Myocyte (in vitro differentiated cells): Measurements from ENCODE around the gene PTPRN2. TPM values are rescaled to one million over a fixed set of nuclear protein-coding genes. Genes with fewer than 3 reads are reported as not detected.

Source experiments
- DNase-seq: peaks from one replicate; pipeline ENCODE4 v3.0.0-alpha.2; 2012; ENCODE audit warnings: low read depth
- total RNA-seq: library from RNA; depleted of rRNA; stranded (reverse); fragments of >200 nt; gene quantifications from 2 replicates; pipeline ENCODE4 v1.2.3, GENCODE V29; 2014

Gene PTPRN2
- total RNA-seq, 1 donor from 2014 or later = 0.24 TPM

DNA sequence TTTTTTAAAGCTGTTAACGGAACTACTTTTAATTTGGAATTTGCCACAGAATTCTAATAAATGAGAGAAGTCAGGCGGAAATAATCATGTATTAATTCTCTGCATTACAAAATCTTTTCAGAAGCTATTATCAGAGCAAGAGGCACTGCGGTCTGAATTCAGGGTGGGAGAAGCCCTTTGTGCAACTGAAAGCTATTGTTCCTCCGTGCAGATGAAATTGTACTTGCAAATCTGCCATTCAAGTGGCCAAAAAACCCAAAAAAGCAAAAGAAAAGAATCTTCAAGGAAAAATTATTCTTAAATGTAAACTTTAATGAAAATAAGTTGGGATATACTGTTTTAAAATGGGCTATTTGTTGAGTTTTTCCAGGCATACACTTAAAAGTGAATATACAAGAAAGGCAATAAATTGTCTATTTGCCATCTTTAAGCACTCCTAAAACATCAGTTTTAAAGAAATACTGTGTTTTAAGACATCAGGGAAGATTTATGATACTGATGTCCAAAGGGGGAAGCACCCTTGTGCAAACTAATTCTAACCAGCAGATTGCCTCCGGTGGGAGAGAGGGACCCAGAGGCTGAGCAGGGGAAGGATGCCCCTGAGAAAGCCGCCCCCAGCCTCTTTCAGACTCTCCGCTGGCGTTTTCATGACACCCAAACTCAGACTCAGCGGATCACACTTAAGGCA, 899.6 kb downstream of the PTPRN2 start:
- DNase-seq = no peak

DNA sequence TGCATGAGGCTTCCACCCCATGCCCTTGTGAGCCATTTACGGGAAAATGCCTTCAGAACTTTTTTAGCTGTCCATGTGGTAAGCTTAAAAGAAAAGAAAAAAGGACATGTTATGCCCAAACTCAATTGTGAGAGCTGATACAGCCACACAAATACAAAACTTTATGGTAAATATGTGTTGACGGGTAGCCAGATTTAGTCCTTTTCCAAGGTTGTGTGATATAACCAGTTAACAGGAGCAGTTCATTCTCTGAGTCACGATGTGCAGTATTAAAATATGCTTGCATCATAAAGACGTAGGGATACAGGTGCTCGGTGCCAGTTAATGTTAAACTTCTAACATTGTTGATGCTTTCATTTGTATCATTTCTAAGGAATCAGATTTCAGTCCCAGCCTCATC, 900.5 kb downstream of the PTPRN2 start:
- DNase-seq = no peak

DNA sequence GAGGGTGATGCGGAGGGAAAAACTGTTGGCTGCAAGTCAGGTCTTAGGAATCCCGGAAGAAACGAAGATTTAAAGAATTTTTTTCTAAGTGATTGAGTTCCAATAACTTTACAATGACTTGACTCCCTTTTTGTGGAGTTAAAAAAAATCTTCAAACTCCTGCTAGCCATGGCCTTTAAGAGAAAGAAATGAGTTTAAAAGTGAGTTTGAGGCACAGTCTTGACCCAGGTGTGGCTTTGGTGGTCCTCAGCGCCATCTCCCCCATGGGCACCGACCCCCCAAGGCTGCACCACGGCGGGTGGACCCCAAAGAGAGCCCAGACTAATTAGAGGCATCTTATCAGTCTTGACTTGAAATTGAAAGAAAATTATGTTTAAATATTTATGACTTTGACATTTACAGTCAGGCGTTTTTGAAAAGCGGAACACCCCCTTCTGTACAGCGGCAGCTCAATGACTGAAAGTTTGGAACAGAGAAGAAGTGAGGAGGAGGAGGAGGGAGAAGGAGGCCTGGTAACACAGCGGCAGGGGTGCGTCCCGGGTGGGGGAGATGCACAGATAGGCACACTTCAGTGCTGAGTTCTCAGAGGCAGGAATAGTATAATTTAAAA, 901.2 kb downstream of the PTPRN2 start:
- DNase-seq = no peak

DNA sequence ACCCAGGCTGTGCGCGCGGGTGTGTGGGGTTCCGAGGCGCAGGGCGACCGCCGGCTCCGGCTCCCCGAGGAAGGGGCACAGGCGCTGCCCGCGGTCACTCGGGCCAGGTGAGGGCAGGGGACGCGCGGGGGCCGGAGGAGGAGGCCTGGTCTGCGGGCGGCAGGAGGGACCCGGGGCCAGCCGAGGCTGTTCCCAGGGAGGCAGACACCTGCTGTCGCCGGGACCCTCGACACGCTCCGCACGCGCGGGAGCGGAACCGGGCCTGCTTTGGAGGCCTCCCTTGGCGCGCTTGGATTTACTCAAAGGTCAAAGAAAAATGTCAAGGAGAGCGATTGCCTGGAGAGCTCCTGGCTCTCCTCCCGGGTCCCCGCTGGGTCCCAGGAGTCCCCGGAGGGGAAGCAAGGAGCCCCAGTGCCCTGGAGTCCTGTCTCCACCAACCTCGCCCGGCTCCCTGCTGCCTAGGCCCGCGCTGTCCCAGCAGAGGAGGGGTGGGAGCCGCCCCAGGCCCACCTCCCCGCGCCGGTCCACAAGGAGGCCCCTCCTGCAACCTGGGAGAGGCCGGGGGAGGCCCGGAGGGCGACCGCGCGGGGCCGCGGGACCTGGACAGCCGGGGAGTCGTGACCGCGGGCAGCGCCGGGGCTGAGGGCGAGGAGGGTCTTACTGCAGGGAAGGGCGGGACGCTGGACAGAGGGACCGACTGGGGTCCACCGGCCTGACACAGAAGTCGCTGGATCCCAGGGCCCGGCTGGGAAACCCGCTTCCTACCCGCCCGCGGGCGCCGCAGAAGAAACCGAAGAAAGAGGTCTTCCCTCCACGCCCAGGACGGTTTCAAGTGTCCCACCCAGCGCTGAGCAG, 902.0 kb downstream of the PTPRN2 start:
- DNase-seq = no peak

DNA sequence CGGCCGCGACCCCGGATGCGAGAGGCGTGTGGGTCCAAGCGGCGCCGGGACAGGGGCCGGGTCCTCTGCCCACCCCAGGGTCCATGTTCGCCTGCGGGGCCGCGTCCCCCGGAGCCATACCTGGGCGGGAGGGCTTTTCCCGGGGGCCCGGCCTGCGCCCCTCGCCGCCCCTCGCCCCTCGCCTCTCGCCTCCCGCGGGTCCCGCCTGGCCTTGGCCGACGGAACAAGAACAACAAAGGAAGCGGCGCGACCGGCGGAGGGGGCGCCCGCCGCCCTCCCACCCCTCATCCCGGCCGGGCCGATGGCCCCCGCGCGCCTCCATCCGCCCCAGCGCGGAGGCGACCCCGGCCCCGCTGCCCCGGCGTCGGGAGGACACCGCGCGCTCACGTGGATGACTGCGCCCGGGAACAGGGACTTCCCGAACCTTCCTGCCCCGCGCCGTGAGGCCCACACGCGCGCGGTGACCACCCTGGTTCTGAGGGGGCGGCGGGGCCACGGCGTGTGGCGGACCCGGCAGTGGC, 902.7 kb downstream of the PTPRN2 start:
- DNase-seq = no peak

DNA sequence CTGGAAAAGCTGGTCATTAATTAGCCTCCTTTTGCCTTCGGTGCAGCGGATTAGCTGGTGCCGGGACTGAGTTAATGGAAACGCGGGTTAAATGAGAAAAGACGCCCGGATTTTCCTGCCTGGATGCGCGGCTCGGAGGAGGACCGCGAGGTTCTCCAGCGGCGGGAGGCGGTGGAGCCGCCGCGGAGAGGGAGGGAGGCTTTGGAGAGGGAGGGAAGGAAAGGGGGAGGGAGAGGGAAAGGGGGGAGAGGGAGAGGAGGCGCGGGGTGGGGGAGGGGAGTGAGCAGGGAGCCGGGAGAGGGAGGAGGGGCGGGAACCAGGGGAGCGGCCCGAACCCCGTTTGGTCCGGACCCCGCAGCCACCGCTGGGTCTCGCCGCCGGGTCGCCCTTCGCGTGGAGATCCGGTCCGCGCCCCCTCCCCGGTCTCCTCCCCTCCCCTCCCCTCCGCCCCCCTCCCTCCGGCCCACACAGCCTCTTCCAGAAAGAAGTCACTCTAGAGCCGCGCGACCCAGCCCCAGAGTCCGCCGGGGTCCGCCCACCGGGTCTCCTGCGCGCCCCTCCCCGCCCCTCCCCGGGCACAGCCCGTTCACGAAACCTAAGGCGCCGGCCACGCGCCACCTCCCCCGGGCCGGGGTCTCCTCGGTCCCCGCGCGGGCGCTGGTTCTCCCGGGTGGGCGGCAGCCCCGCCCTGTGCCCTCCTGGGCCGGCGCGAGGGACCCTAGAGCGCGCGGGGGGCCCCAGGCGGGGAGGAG, 903.3 kb downstream of the PTPRN2 start:
- no peak for DNase-seq

DNA sequence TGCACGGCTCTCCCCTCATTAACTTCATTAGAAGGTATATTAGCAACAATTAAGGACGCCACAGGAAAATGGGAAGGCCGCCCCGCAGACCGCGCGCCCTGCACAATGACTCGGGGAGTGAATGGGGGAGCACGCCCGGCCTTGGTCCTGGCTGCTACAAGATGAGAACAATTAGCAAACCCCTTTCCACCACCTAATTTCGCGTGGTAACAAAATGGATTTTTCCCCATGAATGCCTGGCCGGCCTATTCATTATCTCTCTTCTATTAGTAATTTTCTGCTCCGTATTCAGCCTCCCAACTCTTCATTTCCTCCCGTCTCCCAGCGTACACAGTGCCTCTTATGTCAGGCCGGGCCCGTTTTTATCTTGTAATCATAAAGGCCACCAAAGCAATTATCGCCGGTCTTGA, 903.9 kb downstream of the PTPRN2 start:
- no peak for DNase-seq

DNA sequence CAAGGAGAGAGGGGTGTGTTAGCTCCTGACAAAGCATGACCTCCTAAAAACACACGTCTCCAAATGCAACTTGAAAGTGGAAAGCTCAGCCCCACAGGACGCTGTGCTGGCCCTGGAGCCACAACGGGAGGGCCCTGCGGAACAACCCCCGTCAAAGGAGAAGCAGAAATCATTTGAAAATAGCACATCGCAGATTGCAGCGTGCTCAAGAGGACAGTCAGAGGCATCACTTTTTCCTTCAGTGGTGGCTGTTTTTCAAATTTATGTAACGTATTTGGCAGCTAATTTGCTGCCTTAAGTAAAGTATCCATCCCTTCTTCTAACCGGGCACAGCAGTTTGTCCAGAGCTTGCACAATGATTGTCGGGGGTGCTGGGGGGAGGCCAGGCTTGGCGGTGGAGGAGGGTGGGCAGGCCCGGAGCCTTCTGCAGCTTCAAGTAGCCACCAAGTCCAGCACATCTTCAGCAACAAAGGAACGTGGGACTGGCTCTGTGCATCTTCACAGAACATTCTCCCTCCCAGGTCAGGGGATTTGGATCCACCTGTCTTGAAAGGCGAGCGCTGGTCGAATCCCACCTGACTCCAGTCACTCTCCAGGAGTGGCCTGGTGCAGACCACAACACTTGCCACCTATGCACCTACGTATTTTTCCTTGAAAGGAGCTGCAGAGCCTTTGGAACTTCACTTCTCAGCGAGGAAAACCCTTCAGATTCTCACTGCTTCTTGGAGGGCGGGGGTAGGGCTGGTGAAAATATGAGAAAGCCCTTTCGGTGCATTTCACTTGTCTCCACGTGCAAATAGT, 904.5 kb downstream of the PTPRN2 start:
- no peak for DNase-seq

DNA sequence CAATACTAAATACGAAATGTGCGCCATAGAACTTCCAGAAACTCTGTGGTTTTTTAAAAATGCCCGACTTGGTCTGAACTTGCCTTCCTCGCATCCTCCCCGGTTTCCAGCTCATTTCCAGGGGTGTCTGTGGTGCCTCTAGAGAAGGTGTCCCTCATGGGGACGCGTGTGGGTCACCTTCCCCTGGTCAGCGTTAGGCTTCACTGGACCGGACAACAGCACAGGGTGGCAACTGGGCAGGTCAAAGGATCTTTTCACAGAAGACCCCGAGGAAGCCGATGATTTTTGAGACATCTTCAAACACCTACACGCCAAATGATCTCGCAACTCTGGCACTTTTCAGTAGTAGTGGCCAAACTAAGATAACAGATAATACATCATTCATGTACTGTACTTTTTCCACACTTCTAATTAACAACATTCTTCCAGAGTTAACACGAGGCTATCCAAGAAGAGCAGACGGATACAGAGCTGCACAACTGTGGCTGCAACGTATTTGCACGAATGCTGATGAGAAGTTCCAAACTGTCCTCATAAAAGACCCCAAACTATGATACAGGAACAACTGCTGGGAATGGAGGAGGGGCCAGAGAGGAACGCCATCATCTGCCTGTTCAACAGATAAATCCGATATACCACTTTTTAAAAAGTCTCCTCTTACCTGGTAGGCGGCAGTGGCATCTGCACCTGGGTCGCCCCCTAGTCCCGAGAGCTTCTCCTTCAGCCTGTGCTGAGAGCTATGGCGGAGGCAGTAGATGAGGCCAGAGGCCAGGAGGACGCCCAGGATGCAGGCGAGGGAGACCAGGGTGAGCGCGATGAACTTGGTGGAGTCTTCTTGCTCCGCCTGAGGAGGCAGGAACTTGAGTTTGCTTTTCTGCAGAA, 905.3 kb downstream of the PTPRN2 start:
- no peak for DNase-seq

DNA sequence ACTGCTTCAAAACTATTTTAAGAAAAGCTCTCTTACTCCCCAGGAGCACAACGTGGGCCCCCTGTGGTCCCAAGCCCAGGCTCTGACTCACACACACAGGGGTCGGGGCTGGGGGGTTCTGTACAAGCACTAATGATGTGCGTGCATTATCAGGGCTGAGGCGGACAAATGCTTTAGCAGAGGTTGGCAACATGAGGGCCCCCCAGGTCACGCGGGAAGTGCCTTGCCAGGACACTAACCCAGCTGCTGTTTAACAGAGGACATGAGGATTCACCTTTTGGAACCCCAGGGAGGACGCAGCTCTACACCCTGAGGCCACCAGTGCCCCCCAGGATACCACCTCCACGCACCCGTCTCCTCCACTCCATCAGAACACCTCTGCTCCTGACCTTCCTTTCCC, 908.0 kb downstream of the PTPRN2 start:
- DNase-seq = no peak

DNA sequence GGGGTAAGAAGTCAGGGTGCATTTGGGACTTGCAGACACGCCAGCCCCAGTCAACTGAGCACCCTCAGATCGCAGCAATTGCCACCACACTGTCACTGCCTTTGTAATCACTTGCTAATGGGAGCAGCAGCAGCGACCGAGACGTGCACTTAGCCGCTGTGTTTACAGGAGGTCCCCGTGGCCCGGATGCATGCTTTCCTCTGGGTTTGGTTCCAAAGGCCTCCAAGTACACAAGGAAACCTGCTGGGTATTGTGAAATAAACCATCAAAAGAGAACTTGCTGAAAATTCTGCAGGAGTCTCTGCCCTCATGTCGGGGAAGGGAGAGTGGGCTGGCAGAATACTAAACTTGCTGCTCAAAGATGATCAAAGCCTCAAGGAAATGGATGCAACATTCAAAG, 909.1 kb downstream of the PTPRN2 start:
- DNase-seq = no peak

DNA sequence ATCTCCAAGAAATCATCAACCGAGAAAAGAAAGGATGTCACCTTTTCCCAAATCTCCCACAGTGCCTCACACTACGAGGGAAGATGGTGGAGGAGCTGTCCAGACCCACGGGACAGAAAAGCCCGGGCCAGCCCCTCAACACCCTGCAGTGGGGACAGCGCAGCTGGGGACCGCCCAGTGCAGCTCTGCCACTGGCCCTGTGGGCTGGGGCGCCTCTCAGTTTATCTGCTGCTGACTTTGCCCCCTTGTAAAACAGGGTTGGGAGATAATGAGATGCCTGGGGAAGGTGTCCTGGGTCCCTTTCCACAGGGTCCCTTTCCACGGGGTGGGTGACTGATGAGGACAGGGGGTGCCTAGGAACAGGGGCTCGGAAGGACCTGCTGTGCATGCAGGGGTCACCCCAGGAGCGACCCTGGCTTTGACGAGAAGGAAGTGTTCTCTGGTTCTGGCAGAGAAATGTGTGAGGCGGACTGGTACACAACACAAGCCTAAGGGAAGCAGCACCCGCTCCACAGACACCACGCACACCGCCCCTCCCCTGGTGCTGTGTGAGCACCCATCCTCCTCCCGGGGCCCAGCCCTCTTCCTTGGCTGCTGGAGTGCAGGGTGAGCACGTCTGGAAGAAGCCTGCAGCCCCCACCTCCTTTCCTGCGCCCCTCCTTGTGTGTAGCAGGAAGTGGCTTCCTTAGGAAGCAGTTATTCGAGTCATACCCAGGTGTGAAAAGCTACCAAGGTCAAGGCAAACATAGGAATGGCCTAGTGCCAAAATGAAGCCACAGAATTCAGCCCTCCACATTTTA, 911.0 kb downstream of the PTPRN2 start:
- no peak for DNase-seq

DNA sequence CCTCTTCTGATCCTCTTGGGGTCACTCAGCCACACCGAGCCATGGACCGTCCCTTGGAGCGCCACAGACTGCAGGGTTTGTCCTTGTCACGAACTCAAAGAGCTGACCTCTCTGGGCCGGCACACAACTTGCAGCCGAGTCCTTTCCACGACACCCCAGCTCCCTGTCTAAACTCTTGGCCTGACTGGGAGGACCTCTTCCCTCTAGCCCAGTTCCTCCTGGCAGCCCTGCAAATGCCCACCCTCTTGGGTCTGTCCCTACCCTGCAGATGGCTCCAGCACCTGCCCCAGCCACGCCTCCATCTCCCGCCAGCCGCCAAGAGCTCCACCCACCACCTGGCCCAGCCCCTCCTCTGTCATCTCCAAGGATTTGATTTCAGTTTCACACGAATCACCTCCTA, 911.6 kb downstream of the PTPRN2 start:
- DNase-seq = no peak

DNA sequence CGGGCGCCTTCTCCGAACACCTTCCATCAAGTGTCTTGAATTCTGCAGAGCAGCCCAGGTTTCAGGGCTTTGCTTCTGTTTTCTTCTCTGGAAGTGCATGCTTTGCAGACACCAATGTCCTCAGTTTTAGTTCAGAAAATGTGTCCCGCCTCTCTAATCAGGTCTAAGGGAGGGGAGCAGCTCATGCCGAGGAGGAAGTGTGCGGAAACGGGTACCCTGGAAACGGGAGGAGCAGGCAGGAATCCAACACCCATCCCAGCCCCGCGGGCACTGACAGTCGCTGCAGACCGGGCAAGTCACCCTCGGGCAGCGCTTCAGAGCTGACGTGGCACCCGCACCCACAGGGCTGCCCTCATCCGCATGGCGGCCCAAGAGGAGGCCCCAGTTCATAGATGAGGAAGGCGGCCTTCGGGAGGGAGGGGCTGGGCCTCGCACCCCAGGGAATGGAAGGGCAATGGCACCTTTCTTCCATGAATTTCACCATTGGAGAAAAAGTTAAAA, 912.1 kb downstream of the PTPRN2 start:
- DNase-seq = no peak

DNA sequence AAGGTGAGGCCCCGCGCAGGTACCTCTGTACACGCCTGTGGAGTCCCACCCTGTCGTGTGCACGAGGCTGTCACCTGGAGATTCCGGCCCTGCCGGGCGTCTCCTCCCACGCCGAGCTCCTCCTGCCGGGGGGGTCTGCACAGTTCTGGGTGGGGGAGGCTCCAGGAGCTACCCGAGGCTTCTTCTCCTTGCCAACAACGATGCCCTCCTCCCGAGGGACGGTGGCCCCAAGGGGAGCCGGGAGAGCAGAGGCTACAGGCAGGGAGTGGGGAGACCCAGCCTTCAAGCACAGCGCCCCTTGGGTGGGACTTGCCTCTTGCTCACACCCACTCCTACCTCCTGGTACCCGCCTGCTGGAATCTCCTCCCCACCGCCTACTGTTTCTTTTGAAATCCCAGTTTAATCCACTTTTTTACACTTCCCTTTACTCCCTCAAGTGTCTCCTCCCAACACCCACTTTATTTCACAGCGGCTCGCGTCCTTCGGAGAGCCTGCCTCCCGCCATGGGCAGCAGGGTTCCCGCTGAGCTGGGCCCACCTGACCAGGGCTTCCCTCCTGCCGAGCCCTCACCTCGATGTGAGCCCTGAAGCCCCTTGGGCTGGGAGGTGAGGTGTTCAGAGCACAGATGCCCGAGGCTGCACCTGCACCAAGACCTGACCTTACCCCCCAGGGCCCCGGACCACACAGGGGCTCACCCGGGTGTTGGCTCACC, 912.8 kb downstream of the PTPRN2 start:
- no peak for DNase-seq

DNA sequence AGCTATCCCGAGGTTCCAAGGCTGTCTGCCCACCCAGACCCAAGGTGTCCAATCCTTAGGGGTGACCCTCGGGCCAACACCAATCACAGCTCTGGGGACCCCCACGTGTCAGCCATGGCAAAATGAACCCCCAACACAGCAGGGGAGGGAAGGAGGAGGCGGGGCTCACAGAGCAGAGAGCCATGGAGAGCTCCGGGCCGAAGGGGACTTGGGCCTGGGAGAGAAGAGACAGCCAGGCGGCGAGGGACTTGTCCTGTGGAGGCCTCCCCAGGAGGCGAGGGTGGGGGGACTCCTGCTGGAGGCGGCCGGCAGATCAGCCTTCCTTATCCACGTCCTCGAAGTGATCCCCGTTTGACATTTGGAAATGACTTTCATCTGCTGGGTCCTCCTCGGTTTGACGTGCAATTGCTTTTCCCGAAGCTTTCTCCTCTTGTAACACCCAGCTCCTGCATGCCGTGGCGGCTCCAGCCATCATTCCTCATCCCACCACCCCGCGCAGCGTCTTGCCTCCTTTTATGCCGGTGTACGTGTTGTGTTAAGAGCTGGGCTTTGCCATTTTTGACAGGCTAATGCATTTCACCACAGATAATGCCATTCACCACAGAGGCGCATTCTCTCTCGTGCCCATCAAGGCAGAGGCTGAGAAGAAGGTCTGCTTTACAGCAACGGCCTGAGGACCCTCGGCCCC, 913.5 kb downstream of the PTPRN2 start:
- no peak for DNase-seq

DNA sequence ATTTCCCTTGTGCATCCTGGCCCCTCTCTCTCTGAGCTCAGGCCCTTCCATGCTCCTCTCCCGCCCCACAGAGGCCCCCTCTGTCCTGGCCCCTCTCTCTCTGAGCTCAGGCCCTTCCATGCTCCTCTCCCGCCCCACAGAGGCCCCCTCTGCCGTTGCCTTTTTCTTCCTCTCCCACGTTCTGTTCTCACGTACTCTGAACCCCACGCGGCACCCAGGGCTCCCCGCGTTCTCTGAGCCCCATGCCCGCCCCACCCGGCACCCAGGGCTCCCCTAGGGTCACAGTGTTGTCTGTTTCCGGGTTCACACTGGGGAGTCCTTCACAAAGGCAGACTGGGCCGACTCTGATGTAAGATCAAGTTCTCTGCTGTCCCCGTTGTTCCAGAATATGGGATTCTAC, 914.0 kb downstream of the PTPRN2 start:
- no peak for DNase-seq
